Spleen (tissue), 11 donors: ENCODE measurements around the gene HSBP1. TPM values are rescaled to one million over a fixed set of nuclear protein-coding genes. Genes with fewer than 3 reads are reported as not detected.

ENCODE experiments used
- DNase-seq: peaks from one replicate; pipeline ENCODE4 v3.0.0-alpha.2; 2020
- H3K27ac ChIP-seq, 8 donors: fragments of 200-600 bp; sonication (generic) in 7 of 8; 1 replicate in 4 of 8; 2 replicates in 4 of 8; pipeline versions ENCODE4 v1.5.0 to v1.8.0; 2016 to 2021; ENCODE audit warnings: inconsistent platforms in 4 of 8, mild to moderate bottlenecking in 4 of 8, moderate library complexity in 1 of 8
- H3K27me3 ChIP-seq, 7 donors: fragments of 200-600 bp; sonication (generic) in 6 of 7; replicated peaks in 1 of 7; 1 replicate in 4 of 7; 2 replicates in 3 of 7; pipeline versions ENCODE4 v1.5.0 to v1.8.0; 2016 to 2021; ENCODE audit warnings: inconsistent platforms in 3 of 7, mild to moderate bottlenecking in 1 of 7
- H3K36me3 ChIP-seq, 6 donors: fragments of 200-600 bp; sonication (generic) in 5 of 6; 1 replicate in 4 of 6; 2 replicates in 2 of 6; pipeline versions ENCODE4 v1.5.0 to v1.8.0; 2016 to 2021; ENCODE audit warnings: inconsistent platforms in 2 of 6
- H3K4me1 ChIP-seq, 6 donors: fragments of 200-600 bp; sonication (generic) in 5 of 6; 1 replicate in 3 of 6; 2 replicates in 3 of 6; pipeline versions ENCODE4 v1.5.0 to v1.8.0; 2016 to 2021; ENCODE audit warnings: inconsistent platforms in 3 of 6
- H3K4me3 ChIP-seq, 8 donors: fragments of 200-600 bp; sonication (generic) in 7 of 8; 1 replicate in 4 of 8; 2 replicates in 4 of 8; pipeline versions ENCODE4 v1.5.0 to v1.8.0; 2016 to 2021; ENCODE audit warnings: inconsistent platforms in 4 of 8, mild to moderate bottlenecking in 4 of 8, moderate library complexity in 2 of 8
- H3K9me3 ChIP-seq, 8 donors: fragments of 200-600 bp; sonication (generic) in 7 of 8; 1 replicate in 4 of 8; 2 replicates in 4 of 8; pipeline versions ENCODE4 v1.5.0 to v1.8.0; 2016 to 2021; ENCODE audit warnings: inconsistent platforms in 4 of 8
- POLR2A ChIP-seq, 3 donors: fragments of 450-650 bp; IDR thresholded peaks; one replicate each; pipeline ENCODE4 v1.5.1; 2017; ENCODE audit warnings: antibody characterized with exemption in 3 of 3, mild to moderate bottlenecking in 1 of 3
- POLR2AphosphoS5 ChIP-seq, 3 donors: sonication (generic); formaldehyde crosslinking; IDR thresholded peaks; one replicate each; pipeline ENCODE4 v1.5.1; 2017; ENCODE audit warnings: antibody characterized with exemption in 3 of 3
- WGBS, 5 donors: extraction: QIAGEN DNeasy Blood & Tissue Kit in 3 of 5; methylation state at CpG; one replicate each; pipeline versions ENCODE4 v1.1.5 to v1.1.7; 2013 to 2018; 5-methylcytosine and 5-hydroxymethylcytosine counted together
- intact Hi-C: fragments of 100-400 bp; cut with DNase I; formaldehyde crosslinking; loops from one replicate; pipeline ENCODE4 v1.15.0; 2023; ENCODE audit warnings: low total_unique reads
- polyA plus RNA-seq, 3 donors: library from polyadenylated mRNA; stranded (reverse); fragments of 200-250 nt; gene quantifications; one replicate each; pipeline ENCODE4 v1.2.1, GENCODE V29; 2013
- total RNA-seq, 7 donors: library from RNA; depleted of rRNA in 3 of 7; stranded (reverse); fragments of >200 nt in 3 of 7; fragmentation: NEBNext Ultra II Directional in 4 of 7; extraction: Animal tissue kit (Norgen Biotek cat#: 25700) in 4 of 7; gene quantifications; one replicate each; pipeline versions ENCODE4 v1.1.0 to v1.2.1, GENCODE V29; 2016 to 2021
- TF ChIP-seq, protein P1 (sequence below), 11 experiments: fragments of 200-600 bp in 7 of 11; fragments of 450-650 bp in 4 of 11; sonication (generic) in 4 of 11; IDR thresholded peaks in 8 of 11; conservative IDR thresholded peaks in 3 of 11; 1 replicate in 7 of 11; 2 replicates in 4 of 11; pipeline versions ENCODE4 v1.4.0 to v1.8.0; 2016 to 2021; ENCODE audit warnings: antibody characterized with exemption in 11 of 11, inconsistent platforms in 4 of 11, mild to moderate bottlenecking in 1 of 11
- donor health status: healthy with polysubstance abuse.
- donor health status: DM: no; HTN: no; CAD: no; lungs with moderate emphysema.
- donor health status: DM: no; HTN: no; CAD: no.
- donor health status: Bipolar disorder and iron deficiency.
- donor health status: healthy.
- donor health status: DM: no; HTN: no; CAD: no.
- donor health status: DM: yes; HTN: yes; CAD: no.

Gene HSBP1
- total and polyA plus RNA-seq, 10 donors = 11.0 to 68.5 (median 38.7) TPM

DNA sequence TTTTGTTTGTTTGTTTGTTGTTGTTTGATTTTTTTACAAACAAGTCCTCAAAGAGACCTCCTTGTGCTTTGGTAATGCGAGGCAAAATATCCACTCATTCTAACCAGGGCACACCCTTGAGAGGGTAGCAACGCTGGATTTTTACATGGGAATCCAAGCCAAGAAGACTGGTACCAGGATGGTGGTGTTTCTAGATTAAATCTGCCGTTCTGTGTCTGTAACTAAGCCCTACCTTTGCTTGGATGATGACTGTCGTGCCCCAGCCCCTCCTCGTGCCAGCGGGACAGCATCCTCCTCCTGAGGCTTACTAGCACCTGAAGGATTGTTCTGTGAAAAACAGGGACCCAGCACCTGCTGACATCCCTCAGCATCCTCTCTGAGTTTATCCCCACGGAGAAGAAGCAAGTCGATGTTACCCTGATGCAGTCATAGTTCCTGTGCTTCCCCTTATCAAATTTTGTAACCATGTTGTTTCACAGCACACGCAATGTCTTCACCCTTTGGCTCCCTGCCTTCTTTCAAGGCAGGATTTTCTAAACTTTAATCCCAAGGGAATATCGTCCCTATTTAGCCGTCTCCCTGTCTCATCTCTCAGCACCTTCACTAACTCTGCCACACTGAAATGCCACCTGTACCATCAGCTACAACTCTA, 5.1 kb upstream of the HSBP1 start:
- intact Hi-C loops = no loop called here
- no peak for TF ChIP-seq POLR2A (IDR thresholded peaks at IDR 0.05)
- no peak for TF ChIP-seq POLR2AphosphoS5 (IDR thresholded peaks at IDR 0.05)
- TF ChIP-seq, protein P1, sequence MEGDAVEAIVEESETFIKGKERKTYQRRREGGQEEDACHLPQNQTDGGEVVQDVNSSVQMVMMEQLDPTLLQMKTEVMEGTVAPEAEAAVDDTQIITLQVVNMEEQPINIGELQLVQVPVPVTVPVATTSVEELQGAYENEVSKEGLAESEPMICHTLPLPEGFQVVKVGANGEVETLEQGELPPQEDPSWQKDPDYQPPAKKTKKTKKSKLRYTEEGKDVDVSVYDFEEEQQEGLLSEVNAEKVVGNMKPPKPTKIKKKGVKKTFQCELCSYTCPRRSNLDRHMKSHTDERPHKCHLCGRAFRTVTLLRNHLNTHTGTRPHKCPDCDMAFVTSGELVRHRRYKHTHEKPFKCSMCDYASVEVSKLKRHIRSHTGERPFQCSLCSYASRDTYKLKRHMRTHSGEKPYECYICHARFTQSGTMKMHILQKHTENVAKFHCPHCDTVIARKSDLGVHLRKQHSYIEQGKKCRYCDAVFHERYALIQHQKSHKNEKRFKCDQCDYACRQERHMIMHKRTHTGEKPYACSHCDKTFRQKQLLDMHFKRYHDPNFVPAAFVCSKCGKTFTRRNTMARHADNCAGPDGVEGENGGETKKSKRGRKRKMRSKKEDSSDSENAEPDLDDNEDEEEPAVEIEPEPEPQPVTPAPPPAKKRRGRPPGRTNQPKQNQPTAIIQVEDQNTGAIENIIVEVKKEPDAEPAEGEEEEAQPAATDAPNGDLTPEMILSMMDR (IDR thresholded peaks at IDR 0.05 in 8 of 11, conservative IDR thresholded peaks at IDR 0.05 in 3 of 11) = no peak
- DNase-seq = no peak
- Histone ChIP-seq H3K4me1 (peaks cover 0 to 58% (median 19%) of the 10 kb centered on the region in 6 donors), H3K27me3 (no peaks in the 10 kb centered on the region), H3K27ac (peak overlapping the region; percentile 37 to 77 (median 68)), H3K9me3 (no peaks in the 10 kb centered on the region), H3K36me3 (no peaks in the 10 kb centered on the region), H3K4me3 (peak overlapping the region in 2 of 8 donors; percentile 27 to 39)
- WGBS, 5 donors = 53 to 71% (median 65%) methylated on average over 10 to 11 of the region's 11 CpGs

DNA sequence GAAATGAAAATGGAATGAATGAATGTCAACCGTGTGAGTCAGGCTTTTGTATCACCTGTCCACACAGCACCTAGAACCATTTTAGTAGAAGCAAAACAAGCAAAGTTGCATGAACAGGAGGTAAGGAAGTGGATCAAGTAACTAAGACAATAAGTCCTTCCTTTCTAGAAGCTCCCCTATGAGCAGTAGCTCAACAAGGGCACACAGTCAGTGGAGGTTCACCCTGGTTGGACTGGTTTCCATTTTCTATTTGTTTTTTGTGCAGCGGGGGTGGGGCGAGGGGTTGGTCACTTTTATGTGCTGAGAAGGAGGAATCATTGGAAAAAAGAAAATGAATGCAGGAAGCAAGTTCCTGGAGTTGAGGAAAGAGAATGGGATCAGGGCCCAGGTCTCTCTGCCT, 4.0 kb upstream of the HSBP1 start:
- no peaks in the 10 kb centered on the region for H3K9me3 ChIP-seq
- intact Hi-C loops = no loop called here
- H3K27ac ChIP-seq = peak overlapping the region in 2 of 8 donors; percentile 89 to 94
- H3K36me3 ChIP-seq = no peaks in the 10 kb centered on the region
- TF ChIP-seq, protein P1 (IDR thresholded peaks at IDR 0.05 in 8 of 11, conservative IDR thresholded peaks at IDR 0.05 in 3 of 11) = no peak
- TF ChIP-seq POLR2A (IDR thresholded peaks at IDR 0.05) (no peak), POLR2AphosphoS5 (IDR thresholded peaks at IDR 0.05) (no peak)
- peaks cover 5 to 65% (median 24%) of the 10 kb centered on the region in 6 donors for H3K4me1 ChIP-seq
- 78 to 92% (median 88%) methylated on average over 3 of the region's 3 CpGs for WGBS, 5 donors
- no peak for DNase-seq
- no peaks in the 10 kb centered on the region for H3K27me3 ChIP-seq
- H3K4me3 ChIP-seq = no peak overlapping the region

DNA sequence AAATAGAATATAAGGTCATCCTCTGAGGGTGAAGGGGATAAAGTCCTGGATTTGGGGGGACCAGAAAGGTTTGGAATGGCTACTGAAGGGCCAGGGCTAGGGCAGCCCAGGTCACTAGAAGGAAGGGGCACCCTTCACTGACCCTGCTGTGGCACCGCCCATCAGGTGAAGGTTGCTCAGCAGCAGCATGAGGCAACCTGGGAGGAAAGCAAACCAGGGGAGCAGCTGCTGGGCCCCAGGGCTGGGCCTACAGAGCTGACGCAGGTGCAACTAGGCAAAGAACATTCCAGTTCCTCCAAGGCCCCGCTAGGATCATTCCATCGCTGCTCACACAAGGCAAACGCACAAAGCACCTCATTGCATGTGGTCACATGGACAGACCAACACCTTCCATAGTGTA, 3.4 kb upstream of the HSBP1 start:
- DNase-seq = no peak
- Histone ChIP-seq H3K36me3 (peaks cover 0 to 4% (median 0%) of the 10 kb centered on the region in 6 donors), H3K4me1 (peaks cover 10 to 71% (median 30%) of the 10 kb centered on the region in 6 donors), H3K9me3 (no peaks in the 10 kb centered on the region), H3K4me3 (peak overlapping the region in 2 of 8 donors; percentile 17 to 55), H3K27ac (peak overlapping the region in 4 of 8 donors; percentile 89 to 96 (median 92)), H3K27me3 (no peaks in the 10 kb centered on the region)
- TF ChIP-seq POLR2AphosphoS5 (IDR thresholded peaks at IDR 0.05) = no peak
- TF ChIP-seq, protein P1 (IDR thresholded peaks at IDR 0.05 in 8 of 11, conservative IDR thresholded peaks at IDR 0.05 in 3 of 11) = no peak
- TF ChIP-seq POLR2A (IDR thresholded peaks at IDR 0.05) = no peak
- intact Hi-C loops = no loop called here
- WGBS, 5 donors = 93 to 98% (median 96%) methylated on average over 5 of the region's 5 CpGs

DNA sequence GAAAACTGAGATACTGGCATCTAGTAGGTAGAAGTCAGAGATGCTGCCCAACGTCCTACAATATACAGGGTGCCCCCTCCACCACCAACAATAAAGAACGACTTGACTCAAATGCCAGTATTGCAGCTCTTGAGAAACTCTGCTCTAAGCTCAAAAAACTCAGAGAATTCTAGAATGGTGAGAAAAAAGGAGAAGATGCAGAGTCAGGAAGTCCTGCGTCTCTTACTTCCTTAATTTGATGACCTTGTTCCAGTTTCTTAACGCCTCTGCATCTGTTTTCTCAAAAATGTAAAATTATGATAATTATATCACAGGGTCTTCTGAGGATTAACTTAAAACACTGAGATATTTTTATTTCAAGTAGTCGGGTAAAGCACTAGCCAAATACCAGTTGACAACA, 1.7 kb upstream of the HSBP1 start:
- Histone ChIP-seq H3K27me3 (no peaks in the 10 kb centered on the region), H3K27ac (peak overlapping the region; percentile 69 to 96 (median 91)), H3K9me3 (no peaks in the 10 kb centered on the region), H3K4me1 (peaks cover 24 to 88% (median 46%) of the 10 kb centered on the region in 6 donors), H3K36me3 (peaks cover 0 to 21% (median 0%) of the 10 kb centered on the region in 6 donors), H3K4me3 (peak overlapping the region in 3 of 8 donors; percentile 17 to 55 (median 23))
- 7 to 20% (median 16%) methylated on average over 5 of the region's 5 CpGs for WGBS, 5 donors
- intact Hi-C loops = no loop called here
- no peak for DNase-seq
- TF ChIP-seq, protein P1 (IDR thresholded peaks at IDR 0.05 in 8 of 11, conservative IDR thresholded peaks at IDR 0.05 in 3 of 11) = no peak
- no peak for TF ChIP-seq POLR2AphosphoS5 (IDR thresholded peaks at IDR 0.05)
- TF ChIP-seq POLR2A (IDR thresholded peaks at IDR 0.05) = no peak
